PC-3 (cell line): ENCODE data around the gene ST14.

Experiments
- EZH2 ChIP-seq: fragments of 300-600 bp; sonication (generic); IDR thresholded peaks from one replicate; pipeline ENCODE4 v1.6.1; 2017; ENCODE audit warnings: antibody characterized with exemption, mild to moderate bottlenecking, low read length; ENCODE audit not compliant: unreplicated experiment
- EZH2phosphoT487 ChIP-seq: fragments of 300-600 bp; sonication (generic); IDR thresholded peaks from 2 replicates; pipeline ENCODE4 v1.6.1; 2018; ENCODE audit warnings: mild to moderate bottlenecking, antibody characterized with exemption, low read length, borderline replicate concordance
- TF ChIP-seq, protein P1 (sequence below): fragments of 300-600 bp; sonication (generic); conservative IDR thresholded peaks from 2 replicates; pipeline ENCODE4 v1.5.1; 2017; ENCODE audit warnings: antibody characterized with exemption, low read depth, mild to moderate bottlenecking, low read length

- TF ChIP-seq, protein P1, sequence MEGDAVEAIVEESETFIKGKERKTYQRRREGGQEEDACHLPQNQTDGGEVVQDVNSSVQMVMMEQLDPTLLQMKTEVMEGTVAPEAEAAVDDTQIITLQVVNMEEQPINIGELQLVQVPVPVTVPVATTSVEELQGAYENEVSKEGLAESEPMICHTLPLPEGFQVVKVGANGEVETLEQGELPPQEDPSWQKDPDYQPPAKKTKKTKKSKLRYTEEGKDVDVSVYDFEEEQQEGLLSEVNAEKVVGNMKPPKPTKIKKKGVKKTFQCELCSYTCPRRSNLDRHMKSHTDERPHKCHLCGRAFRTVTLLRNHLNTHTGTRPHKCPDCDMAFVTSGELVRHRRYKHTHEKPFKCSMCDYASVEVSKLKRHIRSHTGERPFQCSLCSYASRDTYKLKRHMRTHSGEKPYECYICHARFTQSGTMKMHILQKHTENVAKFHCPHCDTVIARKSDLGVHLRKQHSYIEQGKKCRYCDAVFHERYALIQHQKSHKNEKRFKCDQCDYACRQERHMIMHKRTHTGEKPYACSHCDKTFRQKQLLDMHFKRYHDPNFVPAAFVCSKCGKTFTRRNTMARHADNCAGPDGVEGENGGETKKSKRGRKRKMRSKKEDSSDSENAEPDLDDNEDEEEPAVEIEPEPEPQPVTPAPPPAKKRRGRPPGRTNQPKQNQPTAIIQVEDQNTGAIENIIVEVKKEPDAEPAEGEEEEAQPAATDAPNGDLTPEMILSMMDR = no peak
- TF ChIP-seq EZH2phosphoT487 (no peak), EZH2 (no peak)
Observed at GRCh38 chr11:130157840-130158239, 1.7 kb upstream of the ST14 start.
